Osteocyte (in vitro differentiated cells): ENCODE measurements around the gene TAT. TPM values are rescaled to one million over a fixed set of nuclear protein-coding genes. Genes with fewer than 3 reads are reported as not detected.

Experiments
- DNase-seq: peaks from one replicate; pipeline ENCODE4 v3.0.0; 2021; ENCODE audit warnings: mixed read lengths; ENCODE audit not compliant: unreplicated experiment; ENCODE audit errors: extremely low spot score
- H3K27ac Mint-ChIP-seq: one replicate; pipeline ENCODE4 v1.8.0; 2021; ENCODE audit warnings: mild to moderate bottlenecking, mixed read lengths; ENCODE audit not compliant: unreplicated experiment
- H3K27me3 Mint-ChIP-seq: one replicate; pipeline ENCODE4 v1.8.0; 2021; ENCODE audit warnings: mixed read lengths; ENCODE audit not compliant: unreplicated experiment
- H3K36me3 Mint-ChIP-seq: one replicate; pipeline ENCODE4 v1.8.0; 2021; ENCODE audit warnings: mixed read lengths; ENCODE audit not compliant: unreplicated experiment
- H3K4me1 Mint-ChIP-seq: one replicate; pipeline ENCODE4 v1.8.0; 2021; ENCODE audit warnings: mixed read lengths; ENCODE audit not compliant: unreplicated experiment
- H3K4me3 Mint-ChIP-seq: one replicate; pipeline ENCODE4 v1.8.0; 2021; ENCODE audit warnings: mild to moderate bottlenecking, moderate library complexity, mixed read lengths; ENCODE audit not compliant: unreplicated experiment
- H3K9me3 Mint-ChIP-seq: one replicate; pipeline ENCODE4 v1.8.0; 2021; ENCODE audit warnings: mixed read lengths; ENCODE audit not compliant: unreplicated experiment
- total RNA-seq: library from RNA; stranded (reverse); gene quantifications from 2 replicates; pipeline ENCODE4 v1.2.1, GENCODE V29; 2021
- TF ChIP-seq, protein P1 (sequence below): fragments of 200-600 bp; sonication (generic); IDR thresholded peaks from 2 replicates; pipeline ENCODE4 v1.5.0; 2021; ENCODE audit warnings: antibody characterized with exemption, mild to moderate bottlenecking, moderate library complexity

TAT gene
- total RNA-seq, 1 donor from 2014 or later = not detected

DNA sequence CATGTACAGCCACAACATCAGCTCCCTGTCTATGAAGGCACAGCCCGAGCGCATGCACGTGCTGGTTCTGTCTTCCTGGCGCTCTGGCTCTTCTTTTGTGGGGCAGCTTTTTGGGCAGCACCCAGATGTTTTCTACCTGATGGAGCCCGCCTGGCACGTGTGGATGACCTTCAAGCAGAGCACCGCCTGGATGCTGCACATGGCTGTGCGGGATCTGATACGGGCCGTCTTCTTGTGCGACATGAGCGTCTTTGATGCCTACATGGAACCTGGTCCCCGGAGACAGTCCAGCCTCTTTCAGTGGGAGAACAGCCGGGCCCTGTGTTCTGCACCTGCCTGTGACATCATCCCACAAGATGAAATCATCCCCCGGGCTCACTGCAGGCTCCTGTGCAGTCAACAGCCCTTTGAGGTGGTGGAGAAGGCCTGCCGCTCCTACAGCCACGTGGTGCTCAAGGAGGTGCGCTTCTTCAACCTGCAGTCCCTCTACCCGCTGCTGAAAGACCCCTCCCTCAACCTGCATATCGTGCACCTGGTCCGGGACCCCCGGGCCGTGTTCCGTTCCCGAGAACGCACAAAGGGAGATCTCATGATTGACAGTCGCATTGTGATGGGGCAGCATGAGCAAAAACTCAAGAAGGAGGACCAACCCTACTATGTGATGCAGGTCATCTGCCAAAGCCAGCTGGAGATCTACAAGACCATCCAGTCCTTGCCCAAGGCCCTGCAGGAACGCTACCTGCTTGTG, 40.0 kb downstream of the TAT start:
- Mint-ChIP-seq H3K27me3 (peaks cover 26% of the 10 kb centered on the region), H3K4me1 (no peaks in the 10 kb centered on the region), H3K36me3 (no peaks in the 10 kb centered on the region), H3K9me3 (no peaks in the 10 kb centered on the region), H3K4me3 (no peak overlapping the region), H3K27ac (no peak overlapping the region)
- TF ChIP-seq, protein P1, sequence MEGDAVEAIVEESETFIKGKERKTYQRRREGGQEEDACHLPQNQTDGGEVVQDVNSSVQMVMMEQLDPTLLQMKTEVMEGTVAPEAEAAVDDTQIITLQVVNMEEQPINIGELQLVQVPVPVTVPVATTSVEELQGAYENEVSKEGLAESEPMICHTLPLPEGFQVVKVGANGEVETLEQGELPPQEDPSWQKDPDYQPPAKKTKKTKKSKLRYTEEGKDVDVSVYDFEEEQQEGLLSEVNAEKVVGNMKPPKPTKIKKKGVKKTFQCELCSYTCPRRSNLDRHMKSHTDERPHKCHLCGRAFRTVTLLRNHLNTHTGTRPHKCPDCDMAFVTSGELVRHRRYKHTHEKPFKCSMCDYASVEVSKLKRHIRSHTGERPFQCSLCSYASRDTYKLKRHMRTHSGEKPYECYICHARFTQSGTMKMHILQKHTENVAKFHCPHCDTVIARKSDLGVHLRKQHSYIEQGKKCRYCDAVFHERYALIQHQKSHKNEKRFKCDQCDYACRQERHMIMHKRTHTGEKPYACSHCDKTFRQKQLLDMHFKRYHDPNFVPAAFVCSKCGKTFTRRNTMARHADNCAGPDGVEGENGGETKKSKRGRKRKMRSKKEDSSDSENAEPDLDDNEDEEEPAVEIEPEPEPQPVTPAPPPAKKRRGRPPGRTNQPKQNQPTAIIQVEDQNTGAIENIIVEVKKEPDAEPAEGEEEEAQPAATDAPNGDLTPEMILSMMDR = no peak
- no peak for DNase-seq

DNA sequence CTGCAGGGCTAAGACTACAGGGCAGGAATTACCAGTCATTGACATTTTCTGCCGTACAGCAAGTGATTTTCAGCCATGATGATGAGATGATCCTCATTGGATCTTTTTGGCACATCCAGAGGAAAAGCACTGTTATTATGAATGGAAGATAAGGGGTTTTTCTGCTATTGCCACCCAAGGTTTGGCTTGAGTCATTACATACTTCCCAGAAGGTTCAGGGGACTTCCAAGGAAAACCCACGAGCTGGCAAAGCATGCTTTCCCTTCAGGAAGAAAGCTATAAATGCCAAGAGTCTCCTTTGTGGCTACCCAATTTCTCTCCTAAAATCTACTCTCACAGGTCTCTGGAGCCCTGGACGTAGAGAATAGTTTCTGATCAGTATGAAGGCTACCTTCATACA, 44.5 kb downstream of the TAT start:
- Mint-ChIP-seq H3K9me3 (no peaks in the 10 kb centered on the region), H3K4me1 (no peaks in the 10 kb centered on the region), H3K36me3 (no peaks in the 10 kb centered on the region), H3K27me3 (peaks cover 19% of the 10 kb centered on the region), H3K4me3 (no peak overlapping the region), H3K27ac (no peak overlapping the region)
- DNase-seq = no peak
- TF ChIP-seq, protein P1 = no peak

DNA sequence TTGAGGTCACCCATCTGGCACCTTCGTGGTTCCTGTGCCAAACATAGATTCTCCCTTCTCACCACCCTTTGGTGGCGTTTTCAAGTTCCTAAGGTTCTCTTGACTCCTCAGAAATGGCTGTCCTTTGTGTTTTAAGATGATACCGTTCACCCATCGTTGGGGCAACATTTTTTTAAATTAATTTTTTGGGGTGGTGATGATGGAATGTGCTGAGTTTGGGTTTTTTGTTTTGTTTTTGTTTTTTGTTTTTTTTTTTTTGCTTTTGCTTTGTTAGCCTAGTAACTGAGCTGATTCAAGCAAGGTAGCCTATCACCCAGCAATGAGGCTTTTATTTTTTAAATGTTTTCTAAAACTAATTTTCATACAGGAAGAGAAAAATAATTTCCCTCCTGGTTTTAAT, 48.0 kb downstream of the TAT start:
- H3K36me3 Mint-ChIP-seq = no peaks in the 10 kb centered on the region
- peaks cover 37% of the 10 kb centered on the region for H3K27me3 Mint-ChIP-seq
- H3K4me3 Mint-ChIP-seq = no peak overlapping the region
- H3K27ac Mint-ChIP-seq = no peak overlapping the region
- TF ChIP-seq, protein P1 = no peak
- H3K9me3 Mint-ChIP-seq = no peaks in the 10 kb centered on the region
- peaks cover 9% of the 10 kb centered on the region for H3K4me1 Mint-ChIP-seq
- no peak for DNase-seq

DNA sequence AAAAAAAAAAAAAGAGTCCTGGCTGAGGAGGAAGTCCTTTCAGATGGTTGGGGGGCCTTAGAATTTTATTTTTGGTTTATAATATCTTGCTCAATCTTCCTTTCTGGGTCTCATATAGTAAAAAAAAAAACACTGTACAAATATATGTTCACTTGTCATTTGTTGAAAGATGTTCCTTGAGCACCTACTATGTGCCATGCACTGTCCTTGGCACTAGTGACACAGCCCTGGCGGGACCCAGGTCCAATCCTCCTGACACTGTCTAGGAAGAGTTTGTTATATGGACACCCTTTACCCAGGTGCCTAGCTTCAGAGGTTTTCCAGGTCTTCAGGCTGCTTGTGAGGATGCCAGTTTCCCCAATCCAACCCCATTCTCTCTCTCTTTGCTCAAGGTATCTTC, 48.6 kb downstream of the TAT start:
- DNase-seq = no peak
- no peak overlapping the region for H3K4me3 Mint-ChIP-seq
- peaks cover 44% of the 10 kb centered on the region for H3K27me3 Mint-ChIP-seq
- H3K4me1 Mint-ChIP-seq = peaks cover 9% of the 10 kb centered on the region
- H3K27ac Mint-ChIP-seq = no peak overlapping the region
- H3K9me3 Mint-ChIP-seq = no peaks in the 10 kb centered on the region
- TF ChIP-seq, protein P1 = no peak
- H3K36me3 Mint-ChIP-seq = no peaks in the 10 kb centered on the region

DNA sequence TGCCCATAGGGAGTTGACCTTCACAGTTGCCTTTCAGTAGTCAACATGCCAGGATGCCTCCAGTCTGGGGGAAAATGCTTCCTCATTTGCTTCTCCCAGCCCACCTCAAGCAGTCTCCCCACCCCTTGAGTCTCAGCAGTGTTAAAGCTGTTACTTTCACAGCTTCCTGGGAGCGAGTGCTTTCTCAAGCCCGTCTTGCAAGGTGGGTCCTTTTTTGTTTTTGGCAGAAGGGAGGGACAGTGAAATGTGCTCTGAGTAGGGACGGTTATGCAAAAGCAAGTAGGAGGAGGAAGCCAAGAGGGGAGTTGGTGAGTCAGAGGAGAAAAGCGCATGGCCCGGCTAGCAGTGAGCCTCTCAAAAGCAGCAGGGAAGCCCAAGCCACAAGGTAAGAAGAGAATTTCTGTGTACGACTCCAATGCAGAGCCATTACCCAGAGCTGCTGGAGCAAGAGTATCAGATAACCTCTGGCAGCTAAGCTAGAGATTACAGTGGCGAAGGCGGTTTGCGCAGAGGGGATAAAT, 50.7 kb downstream of the TAT start, which contains the start of gene CHST4:
Gene CHST4 (plus strand): TSS at position 316 of the 521 bp plus-strand sequence. CDS start 10,252 bp downstream, outside the sequence.
- Mint-ChIP-seq H3K27ac (no peak within 1 kb of the TSS), H3K9me3 (no peaks in the 10 kb centered on the region), H3K36me3 (no peaks in the 10 kb centered on the region), H3K4me3 (no peak within 1 kb of the TSS), H3K27me3 (peaks cover 45% of the 10 kb centered on the region), H3K4me1 (peaks cover 9% of the 10 kb centered on the region)
- TF ChIP-seq, protein P1 = no peak
- no peak for DNase-seq
